ENCODE data around the gene EME1. TPM values are rescaled to one million over a fixed set of nuclear protein-coding genes. Genes with fewer than 3 reads are reported as not detected.
A peak's percentile ranks its signal among the peaks of the same experiment; 100 is the strongest.
"Not testable (repeated sequence)": the region's sequence is repeated elsewhere in the genome, so short reads cannot be mapped to it uniquely, and the experiment has no call there.

The EME1 gene
- total RNA-seq, 1 donor from 2014 or later = 0.35 TPM

GRCh38 chr17:50421308-50422051 lies 48.5 kb downstream of the EME1 start:
- DNase-seq (ENCODE audit: low spot score) = no peak
- intact Hi-C loops (cut with DNase I) = no loop called here

- DNase-seq (ENCODE audit: low spot score) = no peak
- intact Hi-C loops (cut with DNase I) = no loop called here
Measured at GRCh38 chr17:50422738-50423137, 49.7 kb downstream of the EME1 start.

- no peak for DNase-seq (ENCODE audit: low spot score)
Measured at GRCh38 chr17:50423553-50424159, 50.6 kb downstream of the EME1 start.

GRCh38 chr17:50424246-50424995 lies 51.4 kb downstream of the EME1 start:
- no peak for DNase-seq (ENCODE audit: low spot score)
- intact Hi-C loops (cut with DNase I) = no loop called here

More at GRCh38 chr17:50423553-50424159, 50.6 kb downstream of the EME1 start:
- intact Hi-C loops (cut with DNase I) = no loop called here

- DNase-seq (ENCODE audit: low spot score) = no peak
- intact Hi-C loops (cut with DNase I) = no loop called here
Measured at GRCh38 chr17:50424996-50425681, 52.1 kb downstream of the EME1 start.

- intact Hi-C loops (cut with DNase I) = no loop called here
- peak; percentile 89 for DNase-seq (ENCODE audit: low spot score)
Measured at GRCh38 chr17:50425682-50426471, 52.8 kb downstream of the EME1 start, which contains the start of gene ACSF2. Gene ACSF2 (plus strand): TSS chr17:50426218. CDS start chr17:50426262, 44 bp downstream.

- intact Hi-C loops (cut with DNase I) = no loop called here
- no peak for DNase-seq (ENCODE audit: low spot score)
Measured at GRCh38 chr17:50426472-50426782, 53.4 kb downstream of the EME1 start.

GRCh38 chr17:50426814-50427787 lies 54.1 kb downstream of the EME1 start:
- intact Hi-C loops (cut with DNase I) = no loop called here
- DNase-seq (ENCODE audit: low spot score) = no peak

- intact Hi-C loops (cut with DNase I); DNase-seq (ENCODE audit: low spot score): not testable (repeated sequence)
Measured at GRCh38 chr17:50428126-50428525, 55.1 kb downstream of the EME1 start.

- intact Hi-C loops (cut with DNase I) = no loop called here
- DNase-seq (ENCODE audit: low spot score) = no peak
Measured at GRCh38 chr17:50428831-50429424, 55.9 kb downstream of the EME1 start.

- DNase-seq (ENCODE audit: low spot score) = no peak
- intact Hi-C loops (cut with DNase I) = no loop called here
Measured at GRCh38 chr17:50429793-50430192, 56.8 kb downstream of the EME1 start.

Other genes starting within 250 kb of the EME1 start
- gene SAMD14, start 243.1 kb upstream of the EME1 start, total RNA-seq = 4.4 TPM
- 46.1 TPM for gene PPP1R9B, start 222.6 kb upstream of the EME1 start, total RNA-seq
- 159 TPM for gene SGCA, start 207.2 kb upstream of the EME1 start, total RNA-seq
- 142 TPM for gene COL1A1, start 171.6 kb upstream of the EME1 start, total RNA-seq
- gene TMEM92, start 98.8 kb upstream of the EME1 start, total RNA-seq = not detected
- gene XYLT2, start 27.1 kb upstream of the EME1 start, total RNA-seq = 10.8 TPM
- 61.4 TPM for gene MRPL27, start within 50 bp of the EME1 start, total RNA-seq
- 32.9 TPM for gene LRRC59, start 24.3 kb downstream of the EME1 start, total RNA-seq
- gene ACSF2, start 53.0 kb downstream of the EME1 start, total RNA-seq = 9.6 TPM
- 0.30 TPM for gene CHAD, start 95.7 kb downstream of the EME1 start, total RNA-seq
- gene RSAD1, start 105.6 kb downstream of the EME1 start, total RNA-seq = 35.4 TPM
- 0.13 TPM for gene MYCBPAP, start 135.2 kb downstream of the EME1 start, total RNA-seq
- 8.5 TPM for gene EPN3, start 159.5 kb downstream of the EME1 start, total RNA-seq
- gene SPATA20, start 173.9 kb downstream of the EME1 start, total RNA-seq = 51.9 TPM
- 0.13 TPM for gene CACNA1G, start 187.5 kb downstream of the EME1 start, total RNA-seq